Breast epithelium (tissue), 4 donors: ENCODE results near the gene CCNC. TPM values are rescaled to one million over a fixed set of nuclear protein-coding genes. Genes with fewer than 3 reads are reported as not detected.

Source experiments
- DNase-seq, 2 donors: peaks; one replicate each; pipeline ENCODE4 v3.0.0-alpha.2; 2019; ENCODE audit warnings: low spot score in 2 of 2
- H3K27ac ChIP-seq, 2 donors: fragments of 200-600 bp; sonication (generic) in 1 of 2; one replicate each; pipeline ENCODE4 v1.5.1; 2016 to 2019; ENCODE audit warnings: mild to moderate bottlenecking in 1 of 2
- H3K27me3 ChIP-seq, 2 donors: fragments of 200-600 bp; sonication (generic) in 1 of 2; one replicate each; pipeline versions ENCODE4 v1.5.1 to v1.6.0; 2017 to 2019; ENCODE audit warnings: control low read depth in 1 of 2, mild to moderate bottlenecking in 1 of 2
- H3K36me3 ChIP-seq: fragments of 200-600 bp; one replicate; pipeline ENCODE4 v1.5.1; 2019
- H3K4me1 ChIP-seq, 2 donors: fragments of 200-600 bp; sonication (generic); one replicate each; pipeline ENCODE4 v1.5.1; 2016 to 2019; ENCODE audit warnings: control low read depth in 1 of 2
- H3K4me3 ChIP-seq, 3 donors: fragments of 200-600 bp; sonication (generic); 1 replicate in 2 of 3; 2 replicates in 1 of 3; pipeline ENCODE4 v1.5.1; 2016 to 2019; ENCODE audit warnings: mild to moderate bottlenecking in 3 of 3, moderate library complexity in 2 of 3
- H3K9me3 ChIP-seq, 2 donors: fragments of 200-600 bp; sonication (generic) in 1 of 2; one replicate each; pipeline ENCODE4 v1.5.1; 2016 to 2019; ENCODE audit warnings: control low read depth in 1 of 2
- POLR2A ChIP-seq: fragments of 450-650 bp; IDR thresholded peaks from one replicate; pipeline ENCODE4 v1.6.1; 2016; ENCODE audit warnings: antibody characterized with exemption, mild to moderate bottlenecking, moderate library complexity
- POLR2AphosphoS5 ChIP-seq, 3 donors: sonication (generic); formaldehyde crosslinking; IDR thresholded peaks; one replicate each; pipeline ENCODE4 v1.6.1; 2017; ENCODE audit warnings: antibody characterized with exemption in 3 of 3
- intact Hi-C: fragments of 100-400 bp; cut with DNase I; formaldehyde crosslinking; loops from one replicate; pipeline ENCODE4 v1.15.1; 2023; ENCODE audit warnings: low total_unique reads
- total RNA-seq, 3 donors: library from RNA; depleted of rRNA; stranded (reverse); fragments of >200 nt; gene quantifications; one replicate each; pipeline ENCODE4 v1.1.0, GENCODE V29; 2016
- TF ChIP-seq, protein P1 (sequence below), 3 donors: fragments of 450-650 bp; IDR thresholded peaks; one replicate each; pipeline ENCODE4 v1.5.1; 2016 to 2017; ENCODE audit warnings: antibody characterized with exemption in 3 of 3, mild to moderate bottlenecking in 3 of 3, moderate library complexity in 3 of 3

The CCNC gene
- total RNA-seq, 3 donors from 2014 or later = 59.3 to 79.8 (median 63.0) TPM

DNA sequence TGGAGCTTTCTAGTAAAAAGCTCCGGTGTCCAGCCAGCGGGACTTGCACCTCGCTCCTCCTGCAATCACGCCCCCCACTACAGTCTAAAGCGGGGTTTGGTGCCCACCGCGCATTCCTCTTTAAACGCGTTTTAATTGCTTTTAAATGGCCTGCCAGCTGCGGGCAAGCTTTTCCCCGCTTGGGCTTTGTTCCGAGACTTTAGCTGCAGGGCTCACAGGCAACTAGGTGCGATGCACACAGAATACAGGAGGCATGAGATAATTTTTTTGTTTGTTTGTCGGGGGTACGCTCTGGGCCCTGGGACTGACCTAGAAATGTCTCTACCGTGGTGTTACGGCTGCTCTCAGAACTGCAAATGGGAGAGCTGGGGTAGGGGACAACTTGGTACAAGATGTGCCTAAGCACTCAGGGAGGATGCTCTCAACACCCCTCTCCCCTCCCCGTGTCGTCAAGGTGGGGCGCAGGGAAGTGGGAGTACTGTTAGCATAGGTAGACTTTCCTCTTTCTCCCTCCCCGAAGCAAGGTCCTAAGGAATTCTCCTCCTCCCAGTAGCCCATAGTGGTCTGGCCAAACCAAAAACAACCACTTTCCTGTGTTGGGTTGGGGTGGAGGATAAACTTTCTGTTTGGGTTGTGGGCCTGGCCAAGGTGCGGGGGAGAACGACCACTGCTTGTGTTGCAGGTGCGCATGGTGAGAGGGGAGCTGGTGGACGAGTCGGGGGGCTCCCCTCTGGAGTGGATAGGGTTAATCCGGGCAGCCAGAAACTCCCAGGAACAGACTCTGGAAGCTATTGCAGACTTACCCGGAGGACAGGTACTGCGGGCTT, 39.8 kb upstream of the CCNC start:
- Histone ChIP-seq H3K9me3 (no peaks in the 10 kb centered on the region), H3K4me1 (peaks cover 3 to 10% of the 10 kb centered on the region in 2 donors), H3K27ac (no peak overlapping the region), H3K4me3 (peak overlapping the region in 1 of 3 donors; percentile 5), H3K27me3 (peaks cover 18 to 98% of the 10 kb centered on the region in 2 donors), H3K36me3 (no peaks in the 10 kb centered on the region)
- TF ChIP-seq POLR2A (no peak), POLR2AphosphoS5 (IDR thresholded peaks at IDR 0.05) (no peak)
- TF ChIP-seq, protein P1, sequence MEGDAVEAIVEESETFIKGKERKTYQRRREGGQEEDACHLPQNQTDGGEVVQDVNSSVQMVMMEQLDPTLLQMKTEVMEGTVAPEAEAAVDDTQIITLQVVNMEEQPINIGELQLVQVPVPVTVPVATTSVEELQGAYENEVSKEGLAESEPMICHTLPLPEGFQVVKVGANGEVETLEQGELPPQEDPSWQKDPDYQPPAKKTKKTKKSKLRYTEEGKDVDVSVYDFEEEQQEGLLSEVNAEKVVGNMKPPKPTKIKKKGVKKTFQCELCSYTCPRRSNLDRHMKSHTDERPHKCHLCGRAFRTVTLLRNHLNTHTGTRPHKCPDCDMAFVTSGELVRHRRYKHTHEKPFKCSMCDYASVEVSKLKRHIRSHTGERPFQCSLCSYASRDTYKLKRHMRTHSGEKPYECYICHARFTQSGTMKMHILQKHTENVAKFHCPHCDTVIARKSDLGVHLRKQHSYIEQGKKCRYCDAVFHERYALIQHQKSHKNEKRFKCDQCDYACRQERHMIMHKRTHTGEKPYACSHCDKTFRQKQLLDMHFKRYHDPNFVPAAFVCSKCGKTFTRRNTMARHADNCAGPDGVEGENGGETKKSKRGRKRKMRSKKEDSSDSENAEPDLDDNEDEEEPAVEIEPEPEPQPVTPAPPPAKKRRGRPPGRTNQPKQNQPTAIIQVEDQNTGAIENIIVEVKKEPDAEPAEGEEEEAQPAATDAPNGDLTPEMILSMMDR (IDR thresholded peaks at IDR 0.05) = no peak
- DNase-seq = no peak
- intact Hi-C loops = no loop called here

DNA sequence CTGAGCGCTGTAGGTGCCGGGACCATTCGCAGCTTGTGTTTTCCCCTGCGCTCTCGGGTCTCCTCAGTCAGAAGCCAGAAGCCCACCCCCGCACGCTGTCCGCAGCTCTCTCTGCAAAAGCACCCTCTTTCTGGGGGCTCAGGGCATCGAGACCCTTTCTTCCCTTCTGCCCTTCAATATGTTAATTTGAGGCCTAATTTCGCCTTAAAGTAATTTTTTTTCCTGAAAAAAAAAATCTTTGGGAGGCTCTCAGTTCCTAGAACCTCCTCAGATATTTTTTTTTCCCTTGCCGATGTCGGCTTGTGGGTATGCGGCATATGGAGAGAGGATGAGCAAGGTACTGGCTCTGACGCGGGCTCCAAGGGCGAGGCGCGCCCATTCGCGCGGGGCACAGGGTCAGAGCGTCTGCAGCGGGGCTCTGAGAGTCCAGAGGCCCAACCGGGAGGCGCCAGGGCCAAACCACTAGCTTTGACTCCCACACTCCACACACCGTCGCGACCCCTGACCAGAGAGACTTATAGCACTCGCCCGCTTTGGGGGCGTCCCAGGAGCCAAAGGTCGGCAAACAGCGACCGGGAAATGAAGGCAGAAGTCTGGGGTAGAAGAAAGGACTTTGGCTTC, 39.1 kb upstream of the CCNC start:
- Histone ChIP-seq H3K9me3 (no peaks in the 10 kb centered on the region), H3K4me3 (no peak overlapping the region), H3K36me3 (no peaks in the 10 kb centered on the region), H3K27ac (no peak overlapping the region), H3K4me1 (peaks cover 0 to 16% of the 10 kb centered on the region in 2 donors), H3K27me3 (peaks cover 14 to 98% of the 10 kb centered on the region in 2 donors)
- TF ChIP-seq, protein P1 (IDR thresholded peaks at IDR 0.05) = no peak
- TF ChIP-seq POLR2A = no peak
- TF ChIP-seq POLR2AphosphoS5 (IDR thresholded peaks at IDR 0.05) = no peak
- intact Hi-C loops = no loop called here
- DNase-seq = no peak

GRCh38 chr6:99606656-99607415, 38.4 kb upstream of the CCNC start, which contains the start of gene PRDM13:
TSS of gene PRDM13 (plus strand) at chr6:99606833. CDS start at chr6:99607035, 202 bp downstream.
- Histone ChIP-seq H3K9me3 (no peaks in the 10 kb centered on the region), H3K4me1 (peaks cover 0 to 16% of the 10 kb centered on the region in 2 donors), H3K27ac (no peak within 1 kb of the TSS), H3K36me3 (no peaks in the 10 kb centered on the region), H3K27me3 (peaks cover 14 to 98% of the 10 kb centered on the region in 2 donors), H3K4me3 (no peak within 1 kb of the TSS)
- intact Hi-C loops = no loop called here
- DNase-seq = no peak
- TF ChIP-seq POLR2A = no peak
- TF ChIP-seq, protein P1 (IDR thresholded peaks at IDR 0.05) = no peak
- TF ChIP-seq POLR2AphosphoS5 (IDR thresholded peaks at IDR 0.05) = no peak

DNA sequence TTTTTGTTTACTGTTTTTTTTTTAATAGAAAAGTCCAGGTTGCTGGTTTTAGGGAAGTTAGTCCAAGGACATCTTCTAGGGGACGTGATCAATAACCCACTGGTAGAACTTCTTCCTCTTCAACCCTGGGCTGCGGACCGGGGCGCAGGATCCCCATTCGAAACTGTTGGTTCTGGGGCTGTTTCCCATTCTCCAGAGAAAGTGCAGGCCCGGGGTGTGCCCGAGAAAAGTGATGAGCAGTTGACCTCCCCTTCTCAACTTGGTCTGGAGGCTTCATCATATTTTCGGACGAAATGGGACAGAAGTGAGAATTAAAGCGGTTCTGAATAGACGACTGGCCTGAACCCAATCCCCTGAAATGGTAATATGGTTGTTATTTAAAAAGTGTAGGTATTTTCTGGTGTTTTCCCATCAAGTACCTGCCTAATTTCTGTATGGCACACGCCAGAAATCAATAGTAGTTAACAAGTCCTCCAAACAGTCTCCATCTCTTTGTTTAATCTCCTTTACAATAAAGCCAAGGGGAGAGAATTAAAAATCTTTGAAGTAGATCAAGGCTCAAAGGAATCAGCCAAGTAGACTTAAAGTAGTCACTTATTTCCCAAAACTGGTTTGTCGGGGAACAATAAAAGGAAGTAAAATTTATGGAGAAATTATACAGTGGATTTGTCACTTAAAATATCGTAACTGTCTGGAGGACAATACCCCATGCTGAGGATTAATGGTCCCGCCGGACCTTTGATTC, 37.6 kb upstream of the CCNC start:
- peaks cover 0 to 16% of the 10 kb centered on the region in 2 donors for H3K4me1 ChIP-seq
- H3K27ac ChIP-seq = no peak overlapping the region
- no peaks in the 10 kb centered on the region for H3K9me3 ChIP-seq
- no peaks in the 10 kb centered on the region for H3K36me3 ChIP-seq
- no peak for DNase-seq
- intact Hi-C loops = no loop called here
- H3K4me3 ChIP-seq = no peak overlapping the region
- TF ChIP-seq, protein P1 (IDR thresholded peaks at IDR 0.05) = no peak
- TF ChIP-seq POLR2A = no peak
- TF ChIP-seq POLR2AphosphoS5 (IDR thresholded peaks at IDR 0.05) = no peak
- H3K27me3 ChIP-seq = peaks cover 14 to 100% of the 10 kb centered on the region in 2 donors
